Astrocyte of the cerebellum (primary cell): ENCODE results near the gene CTNND2.

ENCODE experiments used
- DNase-seq: peaks from one replicate; pipeline ENCODE4 v3.0.0-alpha.2; 2011; ENCODE audit warnings: low read depth
- H3K4me3 ChIP-seq: 2 replicates; pipeline ENCODE4 v1.5.1; 2011; ENCODE audit warnings: mild to moderate bottlenecking, low read depth, low read length, moderate library complexity
- in situ Hi-C: cut with HindIII; loops from 2 replicates; pipeline ENCODE4 v1.10.0; 2017; ENCODE audit warnings: low sequenced_read_pairs
- TF ChIP-seq, protein P1 (sequence below): IDR thresholded peaks from 2 replicates; pipeline ENCODE4 v1.5.1; 2012; ENCODE audit warnings: low read length, low read depth, moderate library complexity, mild to moderate bottlenecking; ENCODE audit errors: missing control alignments

The CTNND2 gene

DNA sequence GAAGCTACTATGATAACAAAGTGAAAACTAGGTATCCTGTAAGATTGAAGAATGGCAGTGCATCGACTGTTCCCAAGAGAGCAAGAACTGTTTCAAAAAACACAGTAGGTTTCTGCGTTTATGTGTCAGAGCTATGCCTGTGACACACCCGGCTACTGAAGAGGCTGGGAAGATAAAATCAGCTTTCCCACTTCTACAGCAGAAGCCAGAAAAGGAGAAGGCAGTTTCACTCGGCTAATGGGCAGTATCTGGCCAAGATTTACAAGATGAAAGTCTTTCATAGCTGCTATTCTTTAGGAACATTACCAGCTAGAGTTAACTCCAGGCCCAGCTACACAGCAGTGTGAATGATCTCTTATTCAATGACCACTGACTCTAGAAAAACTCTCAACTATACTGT is 195.2 kb downstream of the CTNND2 start:
- no peak overlapping the region for H3K4me3 ChIP-seq
- TF ChIP-seq, protein P1, sequence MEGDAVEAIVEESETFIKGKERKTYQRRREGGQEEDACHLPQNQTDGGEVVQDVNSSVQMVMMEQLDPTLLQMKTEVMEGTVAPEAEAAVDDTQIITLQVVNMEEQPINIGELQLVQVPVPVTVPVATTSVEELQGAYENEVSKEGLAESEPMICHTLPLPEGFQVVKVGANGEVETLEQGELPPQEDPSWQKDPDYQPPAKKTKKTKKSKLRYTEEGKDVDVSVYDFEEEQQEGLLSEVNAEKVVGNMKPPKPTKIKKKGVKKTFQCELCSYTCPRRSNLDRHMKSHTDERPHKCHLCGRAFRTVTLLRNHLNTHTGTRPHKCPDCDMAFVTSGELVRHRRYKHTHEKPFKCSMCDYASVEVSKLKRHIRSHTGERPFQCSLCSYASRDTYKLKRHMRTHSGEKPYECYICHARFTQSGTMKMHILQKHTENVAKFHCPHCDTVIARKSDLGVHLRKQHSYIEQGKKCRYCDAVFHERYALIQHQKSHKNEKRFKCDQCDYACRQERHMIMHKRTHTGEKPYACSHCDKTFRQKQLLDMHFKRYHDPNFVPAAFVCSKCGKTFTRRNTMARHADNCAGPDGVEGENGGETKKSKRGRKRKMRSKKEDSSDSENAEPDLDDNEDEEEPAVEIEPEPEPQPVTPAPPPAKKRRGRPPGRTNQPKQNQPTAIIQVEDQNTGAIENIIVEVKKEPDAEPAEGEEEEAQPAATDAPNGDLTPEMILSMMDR: no peak
- in situ Hi-C loops: no loop called here
- no peak for DNase-seq

DNA sequence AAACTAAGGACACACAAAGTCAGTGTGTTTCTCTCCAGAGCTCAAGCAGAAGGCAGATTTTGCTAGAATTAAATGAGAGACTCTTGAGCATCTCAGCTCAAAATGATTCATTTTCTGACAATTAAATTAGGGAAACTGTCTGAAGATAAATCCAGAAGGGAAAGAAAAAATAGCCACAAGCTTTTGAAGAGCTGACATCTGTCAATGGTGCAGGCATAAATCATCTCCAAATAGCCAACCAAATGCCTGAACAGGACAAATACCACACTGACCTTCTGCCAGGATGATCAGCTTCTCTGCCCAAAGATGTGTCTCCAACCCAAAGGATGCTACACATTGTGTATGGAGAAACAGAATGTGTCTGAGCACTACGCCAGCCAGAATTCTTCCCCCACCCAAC is 199.3 kb downstream of the CTNND2 start:
- TF ChIP-seq, protein P1: no peak
- no peak for DNase-seq
- in situ Hi-C loops: no loop called here
- H3K4me3 ChIP-seq: no peak overlapping the region

DNA sequence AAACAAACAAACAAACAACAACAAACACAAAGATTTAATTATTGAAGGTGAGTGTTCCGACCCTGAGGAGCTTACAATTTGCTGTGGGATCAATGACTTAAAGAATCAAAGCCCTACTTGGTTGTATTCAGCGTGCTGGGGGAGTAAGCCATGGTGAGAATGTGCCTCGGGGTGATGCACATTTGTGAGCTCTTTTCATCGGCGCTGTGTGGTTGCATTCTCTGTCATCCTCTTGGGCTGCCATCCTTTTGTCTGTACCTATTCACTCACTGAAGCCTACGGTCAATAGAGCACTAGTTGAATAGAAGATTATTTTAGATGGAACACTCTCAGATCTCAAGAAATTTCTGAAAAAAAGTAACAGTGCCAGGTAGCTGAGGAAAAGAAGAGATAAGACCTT is 203.9 kb downstream of the CTNND2 start:
- no peak overlapping the region for H3K4me3 ChIP-seq
- in situ Hi-C loops: no loop called here
- no peak for DNase-seq
- TF ChIP-seq, protein P1: no peak

DNA sequence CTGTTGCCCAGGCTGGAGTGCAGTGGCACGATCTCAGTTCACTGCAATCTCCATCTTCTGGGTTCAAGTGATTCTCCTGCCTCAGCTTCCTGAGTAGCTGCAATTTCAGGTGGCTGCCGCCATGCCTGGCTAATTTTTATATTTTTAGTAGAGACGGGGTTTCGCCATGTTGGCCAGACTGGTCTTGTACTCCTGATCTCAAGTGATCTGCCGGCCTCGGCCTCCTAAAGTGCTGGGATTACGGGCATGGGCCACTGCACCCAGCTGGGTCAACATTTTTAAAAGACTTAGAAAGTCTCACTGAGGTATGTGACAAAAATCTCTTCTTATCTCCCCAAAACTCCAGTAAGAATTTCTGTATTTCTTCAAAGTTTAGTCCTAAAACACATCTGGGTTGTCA is 211.6 kb downstream of the CTNND2 start:
- no peak overlapping the region for H3K4me3 ChIP-seq
- TF ChIP-seq, protein P1: no peak
- in situ Hi-C loops: no loop called here
- no peak for DNase-seq

DNA sequence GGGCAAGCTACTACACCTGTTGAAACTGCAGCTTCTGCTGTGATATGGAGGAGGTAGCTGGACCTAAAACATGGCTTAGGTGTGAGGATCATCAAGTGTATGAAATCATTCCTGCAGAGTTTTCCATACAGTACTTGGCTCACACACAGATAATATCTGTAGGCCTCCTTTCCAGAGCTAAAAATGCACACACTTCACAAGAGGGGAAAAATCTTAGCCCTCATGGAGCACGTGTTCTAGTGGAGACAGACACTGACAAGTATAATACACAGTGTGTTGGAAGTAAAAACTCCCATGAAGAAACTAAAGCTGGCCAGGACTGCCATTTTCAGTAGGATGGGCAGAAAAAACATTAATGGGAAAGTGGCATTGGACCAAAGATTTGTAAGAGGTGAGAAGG is 216.7 kb downstream of the CTNND2 start:
- in situ Hi-C loops: no loop called here
- no peak overlapping the region for H3K4me3 ChIP-seq
- TF ChIP-seq, protein P1: no peak
- DNase-seq: no peak

DNA sequence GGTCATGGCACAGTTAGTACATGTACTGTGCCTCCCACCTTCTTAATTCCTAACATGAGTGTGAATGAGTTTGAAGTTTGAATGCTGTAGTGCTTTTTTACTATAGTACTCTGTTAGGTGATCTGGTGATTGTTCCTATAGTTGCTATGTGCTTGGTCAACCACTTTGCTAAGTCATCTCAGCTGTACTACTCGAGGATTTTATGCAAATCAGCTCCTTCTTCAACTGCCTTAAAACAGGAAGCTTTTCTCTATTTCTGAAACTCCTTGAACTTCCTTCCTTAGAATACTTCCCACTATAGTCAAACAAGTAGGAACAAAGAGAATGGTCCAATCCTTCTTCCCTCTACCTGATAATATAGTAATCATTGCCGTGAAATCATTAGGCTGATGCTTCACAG is 219.6 kb downstream of the CTNND2 start:
- DNase-seq: no peak
- in situ Hi-C loops: no loop called here
- TF ChIP-seq, protein P1: no peak
- H3K4me3 ChIP-seq: no peak overlapping the region

DNA sequence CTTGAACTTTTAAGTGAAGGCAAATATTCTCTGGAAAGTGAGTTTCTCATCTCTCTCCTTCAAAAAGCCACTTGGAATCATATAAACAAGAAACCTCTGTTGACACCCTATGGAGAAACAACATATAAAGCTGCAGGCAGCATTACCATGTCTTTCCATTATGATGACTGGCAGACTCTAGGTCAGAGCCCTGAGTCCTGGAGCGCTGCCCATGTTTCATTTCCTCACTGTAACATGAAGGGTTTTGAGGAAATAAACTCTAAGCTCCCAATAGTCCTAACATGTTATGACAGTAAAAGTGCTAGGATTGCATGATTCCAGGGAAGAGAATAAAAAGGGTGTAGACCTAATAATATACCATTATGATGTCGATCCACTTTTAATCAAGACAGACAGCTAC is 220.6 kb downstream of the CTNND2 start:
- H3K4me3 ChIP-seq: no peak overlapping the region
- in situ Hi-C loops: no loop called here
- no peak for DNase-seq
- TF ChIP-seq, protein P1: no peak
